ENCODE results near the gene COL4A2.

GRCh38 chr13:110312339-110313031, 5.4 kb downstream of the COL4A2 start:
- TF ChIP-seq CTCF (IDR thresholded peaks at IDR 0.05), result no peak
- no peak for TF ChIP-seq POLR2A (IDR thresholded peaks at IDR 0.05)
